GM19468 (cell line): ENCODE results near the gene HEBP1.
A peak's percentile ranks its signal among the peaks of the same experiment; 100 is the strongest.
"Not testable (repeated sequence)": the region's sequence is repeated elsewhere in the genome, so short reads cannot be mapped to it uniquely, and the experiment has no call there.

Experiments
- ATAC-seq: cut with Tn5 transposase; IDR thresholded peaks from one replicate; pipeline ENCODE4 v1.9.1; 2021; ENCODE audit warnings: mild to moderate bottlenecking, moderate library complexity, moderate number of reproducible peaks; ENCODE audit not compliant: unreplicated experiment; ENCODE audit errors: extremely low read depth

Gene HEBP1, protein sequence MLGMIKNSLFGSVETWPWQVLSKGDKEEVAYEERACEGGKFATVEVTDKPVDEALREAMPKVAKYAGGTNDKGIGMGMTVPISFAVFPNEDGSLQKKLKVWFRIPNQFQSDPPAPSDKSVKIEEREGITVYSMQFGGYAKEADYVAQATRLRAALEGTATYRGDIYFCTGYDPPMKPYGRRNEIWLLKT

DNA sequence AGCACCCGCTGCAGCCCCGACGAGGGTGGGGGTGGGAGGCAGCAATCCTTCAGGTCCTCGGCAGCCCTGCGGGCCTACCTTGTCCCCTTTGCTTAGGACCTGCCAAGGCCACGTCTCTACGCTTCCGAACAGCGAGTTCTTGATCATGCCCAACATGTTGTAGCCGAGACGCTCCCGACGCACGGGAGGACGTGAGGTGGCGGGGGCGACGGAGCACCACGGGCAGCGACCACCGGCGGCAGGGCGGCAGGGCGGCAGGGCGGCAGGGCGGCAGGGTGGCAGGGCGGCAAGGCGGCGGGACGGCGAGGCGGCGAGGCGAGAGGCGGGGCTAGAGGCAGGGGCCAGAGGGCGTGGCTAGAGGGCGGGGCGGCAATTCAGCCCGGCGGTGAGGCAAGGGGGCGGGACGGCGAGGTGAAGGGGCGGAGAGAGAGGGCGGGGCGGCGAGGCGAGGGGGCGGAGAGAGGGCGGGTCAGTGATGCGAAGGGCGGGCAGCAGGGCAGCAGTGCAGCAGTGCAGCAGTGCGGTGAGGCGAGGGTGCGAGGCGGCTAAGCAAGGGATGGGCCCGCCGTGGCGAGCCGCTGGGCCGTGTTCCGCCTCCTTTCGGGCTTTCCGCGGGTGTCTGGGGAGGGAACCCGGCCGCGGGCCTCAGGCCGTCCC is at the start of gene HEBP1:
TSS of gene HEBP1 (minus strand) at position 307 of the 657 bp plus-strand sequence. CDS start at position 156, 151 bp downstream.
- peak; percentile 86 for ATAC-seq

DNA sequence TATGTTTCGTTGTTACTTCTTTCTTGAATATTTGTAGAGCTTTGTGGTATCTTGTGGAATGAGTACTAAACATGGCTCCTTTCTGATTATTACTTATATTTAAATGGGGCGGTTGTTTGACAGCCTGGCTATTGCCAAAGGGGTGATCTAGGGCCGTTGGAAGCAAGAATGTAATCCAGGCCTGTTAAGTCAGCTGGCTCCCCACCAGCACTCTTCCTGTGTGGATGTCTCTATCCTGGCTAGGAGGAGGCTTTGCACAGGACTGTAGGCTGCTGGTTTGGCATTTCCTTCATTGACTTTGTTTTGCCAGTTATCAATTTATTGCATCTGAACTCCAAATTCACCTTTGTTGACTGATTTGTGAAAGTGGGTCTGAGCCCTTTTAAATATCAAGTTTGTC is 49.8 kb upstream of the HEBP1 start:
- no peak for ATAC-seq

GRCh38 chr12:13046964-13047363 is 46.9 kb upstream of the HEBP1 start:
- ATAC-seq = peak; percentile 37

- ATAC-seq = no peak
These were observed 45.8 kb upstream of the HEBP1 start for GRCh38 chr12:13045816-13046215.

DNA sequence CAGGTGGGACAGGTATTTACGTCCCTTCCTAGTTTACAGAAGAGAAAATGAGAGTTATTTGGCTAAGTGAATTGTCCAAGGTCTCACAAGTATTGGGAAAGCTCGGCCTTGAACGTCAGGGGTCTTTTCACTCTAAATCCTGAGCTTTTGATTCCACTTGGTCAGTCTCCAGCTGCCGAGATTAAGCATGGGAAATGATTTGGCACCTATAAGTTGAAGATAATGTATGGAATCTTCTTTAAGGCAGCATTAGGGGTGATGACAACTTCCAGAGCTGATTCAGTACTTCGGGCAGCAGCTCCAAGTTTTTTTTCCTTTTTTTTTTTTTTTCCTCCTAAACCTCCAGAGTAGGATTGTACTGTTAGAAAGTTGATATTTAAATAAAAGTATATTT is 44.8 kb upstream of the HEBP1 start:
- no peak for ATAC-seq

- no peak for ATAC-seq
These were observed 44.2 kb upstream of the HEBP1 start, which contains the start of gene FAM234B for GRCh38 chr12:13044002-13044905. Gene FAM234B, plus strand, starts transcription at chr12:13044381. Its CDS starts 23 bp downstream, at chr12:13044404.

DNA sequence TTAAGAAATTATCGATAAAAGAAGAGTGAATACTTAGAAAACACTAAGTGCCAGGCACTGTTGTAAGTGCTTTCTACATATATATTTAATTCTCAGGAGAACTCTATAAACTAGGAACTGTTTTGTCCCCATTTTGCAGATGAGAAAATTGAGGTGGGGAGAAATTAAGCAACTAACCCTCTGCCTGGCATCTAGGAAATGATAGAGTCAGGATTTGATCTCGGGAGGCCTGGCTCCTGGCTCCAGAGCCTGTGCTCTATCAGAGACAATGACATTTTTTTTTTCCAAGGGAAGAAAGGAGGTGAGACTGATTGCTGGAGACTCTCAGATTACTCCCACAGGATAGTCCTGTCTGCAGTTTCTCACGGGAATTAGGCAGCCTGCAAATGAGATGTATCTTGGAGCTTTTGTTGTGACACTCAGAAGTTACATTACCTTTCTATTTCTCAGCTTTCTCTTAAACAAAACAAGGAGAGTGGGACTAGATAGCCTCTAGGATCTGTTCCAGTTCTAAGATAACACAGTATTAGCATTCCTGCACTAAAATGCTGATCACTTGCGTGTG is 42.7 kb upstream of the HEBP1 start:
- no peak for ATAC-seq

- ATAC-seq = no peak
These were observed 41.2 kb upstream of the HEBP1 start for GRCh38 chr12:13041224-13041623.

DNA sequence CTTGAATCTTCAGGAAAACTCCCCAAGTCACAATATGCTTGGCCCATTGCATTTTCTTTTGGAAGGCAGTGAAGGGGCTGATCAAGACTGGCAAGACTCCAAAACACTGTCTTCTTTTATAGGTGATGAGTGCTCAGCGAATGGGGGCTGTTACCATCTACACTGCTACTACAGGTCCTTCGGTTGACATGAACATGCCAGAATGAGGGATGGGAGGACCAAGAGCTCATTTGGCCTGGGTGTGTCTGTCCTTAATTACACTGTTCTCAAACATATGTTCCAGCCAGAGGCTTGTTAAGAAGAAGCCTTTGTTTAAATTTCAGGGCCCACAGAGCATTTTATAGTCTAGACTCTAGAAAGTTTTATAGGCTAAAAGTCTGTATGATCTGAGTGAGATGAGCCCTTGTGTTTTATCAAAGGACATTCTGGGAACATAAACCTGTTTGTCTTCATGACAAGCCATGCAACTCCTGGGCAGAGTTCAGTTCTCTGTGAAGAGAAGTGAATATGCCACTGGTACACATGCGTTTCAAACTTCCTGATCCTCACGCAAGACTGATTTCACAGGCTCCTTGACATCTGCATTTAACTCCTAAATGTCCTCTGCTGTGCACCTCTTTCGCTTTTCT is 39.4 kb upstream of the HEBP1 start:
- no peak for ATAC-seq

DNA sequence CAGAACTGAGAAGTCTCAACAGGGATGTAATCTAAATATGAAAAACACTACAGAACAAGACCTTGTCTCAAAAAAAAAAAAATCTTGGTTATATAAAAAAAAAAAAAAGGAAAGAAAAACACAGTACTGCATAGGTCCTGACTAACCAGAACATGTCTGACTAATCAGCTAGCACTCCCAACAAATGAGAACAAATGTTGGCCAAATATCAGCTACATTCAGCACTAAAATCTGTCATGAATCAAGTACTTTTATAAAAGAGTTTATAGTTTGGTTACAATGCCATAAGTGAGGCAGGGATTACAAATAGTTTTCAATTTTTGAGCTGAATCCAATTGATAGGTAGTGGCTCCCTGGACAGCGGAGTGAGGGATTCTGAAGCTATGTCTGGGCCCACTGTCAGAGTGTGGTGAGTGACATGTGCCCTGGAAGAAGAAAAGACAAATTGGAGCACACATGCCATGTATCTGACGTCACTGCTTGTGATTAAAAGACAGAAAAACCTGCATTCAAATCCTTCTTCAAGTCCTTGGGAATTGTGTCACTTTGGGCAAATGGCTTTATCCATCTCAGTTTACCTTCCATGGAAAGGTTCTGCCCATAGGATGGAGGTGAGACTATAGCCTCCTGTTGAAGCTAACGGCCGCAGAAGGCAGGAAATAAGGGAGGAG is 38.6 kb upstream of the HEBP1 start:
- ATAC-seq = no peak

GRCh38 chr12:13036881-13037280 is 36.8 kb upstream of the HEBP1 start:
- no peak for ATAC-seq

- ATAC-seq = not testable (repeated sequence)
These were observed 35.3 kb upstream of the HEBP1 start for GRCh38 chr12:13035335-13035734.

DNA sequence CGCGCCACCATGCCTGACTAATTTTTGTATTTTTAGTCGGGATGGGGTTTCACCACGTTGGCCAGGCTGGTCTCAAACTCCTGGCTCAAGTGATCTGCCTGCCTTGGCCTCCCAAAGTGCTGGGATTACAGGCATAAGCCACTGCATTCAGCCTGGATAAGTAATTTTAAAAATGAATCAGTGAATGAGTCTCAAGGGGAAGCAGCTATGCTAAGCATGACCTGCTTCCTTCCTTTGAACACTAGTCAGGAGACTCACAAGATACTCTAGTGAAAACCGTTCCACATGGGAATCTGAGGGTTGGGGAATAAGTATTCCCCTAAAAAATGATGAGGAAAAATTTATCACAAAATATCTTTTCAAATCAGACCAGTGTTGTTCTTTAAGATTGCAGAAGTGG is 33.4 kb upstream of the HEBP1 start:
- no peak for ATAC-seq

GRCh38 chr12:13032164-13032563 is 32.1 kb upstream of the HEBP1 start:
- no peak for ATAC-seq

DNA sequence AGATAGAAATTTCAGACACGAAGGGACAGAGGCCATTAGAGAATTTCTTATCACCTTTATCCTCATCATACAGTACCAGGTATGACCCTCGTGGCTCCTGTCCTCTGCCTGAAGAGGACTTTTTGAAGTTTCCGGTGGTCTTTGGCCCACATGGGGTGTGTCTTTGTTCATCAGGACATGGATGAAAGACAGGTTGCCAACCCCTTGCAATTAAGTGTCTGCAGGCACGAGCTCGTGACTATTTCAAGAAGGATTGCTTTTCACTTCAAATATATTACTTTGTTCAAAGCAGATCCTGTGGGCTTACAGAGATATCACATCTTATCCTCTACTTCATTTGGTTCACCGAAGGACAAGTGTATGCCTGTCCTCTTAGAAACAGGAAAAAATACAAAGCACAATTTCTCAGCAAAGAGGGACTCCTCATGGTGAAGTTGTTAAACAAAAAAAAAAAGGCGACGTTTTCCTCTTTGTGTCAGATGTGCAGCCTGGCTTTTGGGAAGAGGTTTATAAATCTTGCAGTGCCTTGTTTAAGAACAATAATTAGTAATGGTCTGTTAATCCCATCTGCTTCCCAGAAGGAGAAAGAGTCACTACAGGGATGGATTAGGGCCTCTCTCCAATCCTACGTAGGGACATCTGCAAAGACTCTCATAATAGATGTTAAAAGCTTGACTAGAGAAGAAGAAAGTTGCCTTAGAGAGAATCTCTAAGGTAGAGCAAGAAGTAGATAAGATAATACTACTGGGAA is 30.7 kb upstream of the HEBP1 start:
- no peak for ATAC-seq

- ATAC-seq = no peak
These were observed 28.9 kb upstream of the HEBP1 start for GRCh38 chr12:13028825-13029570.

DNA sequence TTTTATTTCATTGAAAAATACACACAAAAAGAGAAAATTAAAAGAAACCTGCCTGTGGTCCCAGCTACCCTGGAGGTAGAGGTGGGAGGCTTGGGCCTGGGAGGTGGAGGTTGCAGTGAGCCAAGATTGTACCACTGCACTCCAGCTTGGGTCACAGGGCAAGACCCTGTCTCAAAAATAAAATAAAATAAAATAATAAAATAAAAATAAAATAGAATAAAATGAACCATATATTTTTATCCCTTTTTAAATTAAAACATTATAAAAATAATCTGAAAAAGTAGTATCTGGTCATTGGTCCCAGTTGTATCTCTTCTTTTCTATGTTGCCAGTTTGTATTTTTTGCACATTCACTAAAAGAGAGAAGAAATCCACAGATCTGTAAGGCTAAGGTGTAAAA is 27.4 kb upstream of the HEBP1 start:
- no peak for ATAC-seq

GRCh38 chr12:13027032-13027431 is 27.0 kb upstream of the HEBP1 start:
- no peak for ATAC-seq
